Umbilical cord (tissue), 2 donors: ENCODE results near the gene CRABP2. TPM values are rescaled to one million over a fixed set of nuclear protein-coding genes. Genes with fewer than 3 reads are reported as not detected.
A peak's percentile ranks its signal among the peaks of the same experiment; 100 is the strongest.

Source experiments
- DNase-seq: peaks from one replicate; pipeline ENCODE4 v3.0.0-alpha.2; 2015; ENCODE audit warnings: low spot score
- total RNA-seq: library from RNA; depleted of rRNA; stranded (reverse); fragments of >200 nt; gene quantifications from one replicate; pipeline ENCODE4 v1.2.3, GENCODE V29; 2014; ENCODE audit warnings: low replicate concordance; ENCODE audit not compliant: insufficient read depth

CRABP2 gene
- total RNA-seq, 1 donor from 2014 or later: 46.7 TPM

DNA sequence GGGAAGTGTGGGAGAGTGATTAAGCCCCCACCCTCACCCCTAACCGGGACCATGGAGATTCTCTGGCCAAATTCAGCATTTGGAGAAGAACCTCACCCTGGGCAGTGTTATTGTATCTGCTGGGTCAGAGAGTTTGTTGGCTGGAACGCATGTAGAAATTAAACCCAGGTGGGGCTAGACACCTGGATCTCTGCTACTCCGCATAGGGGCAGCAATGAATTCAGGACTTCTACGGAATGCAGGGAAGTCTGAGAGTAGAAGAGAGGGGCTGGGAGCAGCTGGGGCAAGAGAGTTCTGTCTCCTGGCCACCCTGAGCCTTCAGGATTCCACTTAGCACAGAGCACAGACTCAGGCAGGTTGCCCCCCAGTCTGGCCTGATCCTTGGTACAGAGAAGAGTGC, 3.6 kb upstream of the CRABP2 start:
- DNase-seq: no peak

GRCh38 chr1:156708218-156708661, 2.9 kb upstream of the CRABP2 start:
- DNase-seq: no peak

DNA sequence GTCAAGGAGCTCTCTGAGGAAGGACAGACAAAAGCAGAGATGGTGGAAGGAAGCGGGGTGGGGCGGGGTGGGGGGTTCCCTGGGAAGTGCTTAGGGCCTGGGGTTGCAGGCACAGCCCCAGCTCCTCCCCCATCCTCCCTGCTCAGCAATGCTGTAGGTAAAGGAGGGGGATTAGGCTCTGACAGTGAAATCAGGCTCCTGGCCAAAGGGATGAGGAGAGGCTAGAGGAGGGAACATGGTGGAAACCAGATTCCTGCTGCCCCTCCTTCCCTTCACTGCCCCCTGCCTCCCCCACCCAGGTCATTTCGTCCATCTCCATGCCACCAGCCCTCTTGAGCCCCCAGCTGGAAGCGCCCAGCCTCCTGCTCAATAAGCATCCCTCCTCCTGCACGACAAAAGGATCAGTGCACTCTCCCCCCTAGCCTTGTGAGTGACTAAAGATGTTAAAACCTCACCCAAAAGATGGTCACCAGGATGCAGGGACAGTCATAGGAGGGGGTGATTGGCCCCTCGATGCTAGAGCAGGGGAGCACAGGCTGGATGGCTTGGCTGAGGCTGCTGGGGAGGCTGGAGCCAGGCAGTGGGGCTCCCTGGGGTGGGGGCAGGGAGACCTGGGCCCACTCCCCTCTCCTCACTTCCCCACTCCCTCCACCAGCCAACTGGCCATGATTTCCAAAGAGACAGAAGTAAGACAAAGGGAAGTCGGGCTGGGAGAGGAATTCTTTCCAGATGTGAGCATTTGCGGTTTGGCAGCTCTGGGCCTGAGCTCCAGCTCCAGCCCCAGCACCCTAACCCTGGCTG, 2.2 kb upstream of the CRABP2 start:
- peak; percentile 82 for DNase-seq

DNA sequence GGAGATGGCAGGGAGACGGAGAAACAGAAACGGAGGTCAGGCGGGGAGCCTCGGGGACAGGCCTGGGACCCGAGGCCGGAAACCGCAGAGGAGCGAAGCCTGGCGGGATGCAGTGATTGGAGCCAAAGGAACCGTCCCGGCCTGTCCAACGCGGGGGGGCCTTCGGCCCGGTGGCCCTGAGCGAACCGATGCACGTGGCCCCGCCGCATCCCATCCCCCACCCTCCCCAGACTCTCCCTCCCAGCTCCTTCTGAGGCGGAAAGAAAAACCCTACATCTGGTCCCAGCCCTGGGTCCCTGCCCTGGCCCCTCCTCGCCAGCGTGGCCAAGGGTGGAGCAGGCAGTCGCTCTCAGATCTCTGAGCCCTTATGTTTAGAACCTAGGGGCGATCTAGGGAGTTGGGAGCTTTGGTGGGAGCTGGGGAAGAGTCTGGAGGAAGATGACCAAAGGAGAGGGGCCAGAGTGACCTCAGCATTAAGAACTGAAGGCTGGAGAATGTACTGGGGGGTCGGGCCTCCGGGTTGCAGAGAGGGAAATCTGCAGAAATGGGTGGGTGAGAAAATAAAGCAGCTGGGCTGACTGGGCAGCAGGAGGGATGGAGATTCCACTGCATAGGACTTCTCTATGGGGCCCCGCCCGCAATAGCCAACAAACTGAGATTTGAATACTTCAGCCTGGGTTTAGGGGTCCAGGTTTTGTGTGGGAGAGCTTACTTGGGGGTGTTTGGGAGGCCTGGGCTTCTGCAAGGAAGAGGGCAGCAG, 1.5 kb upstream of the CRABP2 start:
- DNase-seq: peak; percentile 95

DNA sequence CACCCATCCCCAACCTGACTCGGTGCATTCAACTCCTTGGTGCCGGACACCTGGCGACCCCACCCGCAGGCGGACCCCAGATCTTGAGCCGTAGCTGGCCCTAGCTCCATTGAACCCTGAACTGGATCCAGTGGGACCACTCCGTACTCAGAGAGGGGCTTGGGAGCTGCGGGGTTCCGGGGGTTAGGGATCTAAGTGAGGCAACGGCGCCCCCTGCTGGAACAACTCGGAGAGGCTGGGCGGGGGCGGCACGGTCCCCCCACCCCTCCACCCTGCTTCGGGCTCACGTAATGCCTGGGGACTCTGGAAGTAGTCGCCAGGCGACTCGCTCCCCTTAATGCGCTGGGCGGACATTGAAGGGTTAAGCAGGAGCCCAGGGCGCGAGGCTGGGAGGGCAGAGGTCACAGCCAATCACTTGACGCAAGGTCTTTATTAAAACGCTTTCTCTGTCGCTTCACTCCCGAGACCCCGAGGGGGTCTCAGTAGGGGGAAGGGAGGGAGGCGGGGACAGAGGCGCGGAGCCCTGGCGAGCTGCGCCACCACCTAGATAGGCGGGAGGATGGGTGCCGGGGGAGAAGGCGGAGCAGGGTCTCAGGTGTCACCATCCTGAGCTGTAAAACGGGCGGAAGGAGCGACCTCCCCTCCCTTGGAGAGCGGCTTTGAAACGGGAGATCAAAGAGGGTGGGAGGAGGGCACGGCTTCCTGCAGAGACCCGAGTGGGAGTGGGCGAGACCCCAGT, 704 bp upstream of the CRABP2 start:
- peak; percentile 84 for DNase-seq

- no peak for DNase-seq
Measured at GRCh38 chr1:156704930-156705320, 458 bp downstream of the CRABP2 start.

DNA sequence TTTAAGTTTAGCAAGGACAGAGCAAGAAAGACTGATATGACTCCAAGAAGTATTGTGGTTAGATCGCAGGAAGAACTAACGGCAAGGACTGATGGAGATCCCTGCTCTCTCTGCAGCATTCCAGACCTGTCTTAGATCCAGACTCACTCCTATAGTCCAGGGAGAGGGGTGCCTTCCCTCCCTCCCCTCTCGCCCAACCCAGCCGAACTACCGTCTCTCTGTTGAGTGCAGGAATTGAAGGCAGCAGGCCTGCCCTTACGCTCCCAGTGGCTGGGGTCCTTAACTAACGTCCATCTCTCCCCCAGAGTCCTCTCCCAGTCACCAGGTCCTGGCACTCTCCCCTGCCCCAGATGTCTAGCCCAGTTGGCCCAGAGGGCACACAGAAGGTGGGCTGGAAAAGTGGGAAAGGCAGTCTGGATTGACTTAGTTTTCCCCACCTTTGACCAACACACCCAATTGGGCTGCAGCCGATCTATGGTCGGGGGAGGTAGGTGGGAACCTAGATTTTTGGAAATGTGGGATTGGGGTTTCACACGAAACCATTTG, 1.1 kb downstream of the CRABP2 start:
- DNase-seq: no peak

GRCh38 chr1:156703741-156704140, 1.6 kb downstream of the CRABP2 start:
- DNase-seq: no peak

GRCh38 chr1:156703336-156703735, 2.0 kb downstream of the CRABP2 start:
- DNase-seq: no peak

DNA sequence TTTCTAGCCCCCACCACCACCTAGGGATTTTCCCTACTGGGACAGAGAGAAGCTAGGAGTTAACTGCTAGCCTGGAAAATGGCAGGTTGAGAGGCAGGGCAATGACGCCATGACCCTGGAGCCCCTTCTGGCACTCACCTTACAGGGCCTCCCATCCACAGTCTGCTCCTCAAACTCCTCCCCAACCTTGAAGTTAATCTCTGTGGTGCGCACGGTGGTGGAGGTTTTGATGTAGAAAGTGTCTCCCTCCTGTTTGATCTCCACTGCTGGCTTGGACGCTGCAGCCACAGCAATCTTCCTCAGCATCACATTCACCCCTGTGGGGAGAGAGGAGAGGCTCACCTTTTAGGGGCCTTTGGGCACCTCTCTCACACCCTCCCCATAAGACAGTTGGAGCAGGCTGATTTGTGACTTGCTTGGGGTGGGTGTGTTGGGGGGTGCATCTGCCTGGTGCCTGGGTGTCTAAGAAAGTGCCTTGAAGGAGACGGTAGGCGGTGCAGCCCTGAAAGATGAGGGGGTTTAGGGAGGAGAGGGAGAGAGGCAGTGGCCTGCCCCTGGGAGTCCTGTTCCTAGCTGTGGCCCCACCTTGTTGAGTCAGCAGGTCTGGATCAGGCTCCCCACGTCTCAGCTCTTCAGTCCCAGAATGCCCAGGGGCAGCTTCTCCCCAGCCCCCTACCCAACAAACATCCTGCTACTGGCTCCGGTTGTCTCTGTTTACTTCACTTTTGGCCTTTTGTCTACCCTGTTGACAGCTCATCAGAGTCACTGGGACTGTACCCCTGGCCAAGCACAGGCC, 4.4 kb downstream of the CRABP2 start:
- no peak for DNase-seq

DNA sequence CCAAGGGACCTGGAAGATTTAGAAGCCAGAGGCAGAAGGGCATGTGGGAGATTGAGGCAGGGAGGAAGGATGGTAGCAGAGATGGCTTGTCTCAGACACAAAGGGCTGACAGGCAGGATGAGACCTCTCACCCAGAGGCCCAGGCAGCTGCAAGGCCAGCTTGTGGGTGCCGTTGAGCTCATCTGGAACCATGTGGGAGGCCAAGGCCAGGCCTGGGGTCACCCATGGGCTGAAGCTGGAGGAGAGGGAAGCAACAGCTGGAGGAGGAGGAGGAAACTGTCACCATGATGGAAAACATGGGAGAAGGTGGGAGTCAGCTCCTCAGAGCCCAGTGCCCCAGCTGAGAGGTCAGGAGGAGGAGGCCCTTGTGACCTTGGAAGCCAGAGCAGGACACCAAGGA, 6.4 kb downstream of the CRABP2 start:
- no peak for DNase-seq

DNA sequence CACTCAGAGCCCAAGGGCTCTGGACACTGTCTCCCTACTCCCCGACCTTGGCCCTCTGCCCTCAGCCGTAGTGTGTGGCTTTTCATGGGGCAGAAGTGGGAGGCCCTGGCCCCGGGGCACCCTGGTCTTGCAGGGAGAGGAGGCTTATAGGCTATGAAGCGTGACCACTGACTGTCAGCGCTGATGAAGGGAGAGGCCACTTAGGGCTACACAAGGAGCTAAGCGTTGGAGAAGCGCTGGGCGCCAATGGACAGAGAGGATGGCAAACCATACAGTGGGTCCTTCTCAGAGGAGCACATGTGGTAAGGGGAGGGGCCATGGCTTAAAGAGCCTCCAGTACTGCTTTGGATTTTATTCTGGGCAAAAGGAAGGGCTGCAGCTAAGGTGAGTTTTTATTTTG, 7.9 kb downstream of the CRABP2 start:
- DNase-seq: no peak

DNA sequence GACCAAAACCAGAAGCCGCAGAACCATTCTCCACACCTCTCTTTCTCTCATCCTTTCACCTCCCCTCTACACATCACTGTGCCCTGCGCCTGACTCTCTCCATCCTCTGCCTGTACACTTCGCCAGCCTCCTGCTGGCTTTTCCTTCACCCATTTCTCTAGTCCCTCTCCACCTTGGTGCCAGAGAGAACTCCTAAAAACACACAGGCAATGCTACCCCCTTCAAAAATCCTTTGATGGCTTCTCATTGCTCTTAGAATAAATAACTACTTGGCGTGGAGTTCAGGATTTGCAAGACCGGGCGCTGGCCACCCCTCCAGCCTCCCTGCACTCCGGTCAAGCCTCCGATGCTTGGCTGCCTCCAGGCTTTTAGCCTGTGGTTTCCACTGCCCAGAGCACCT, 8.6 kb downstream of the CRABP2 start:
- DNase-seq: no peak

- DNase-seq: no peak
Measured at GRCh38 chr1:156694690-156694962, 10.8 kb downstream of the CRABP2 start.

GRCh38 chr1:156693848-156694689, 11.3 kb downstream of the CRABP2 start:
- DNase-seq: no peak

GRCh38 chr1:156692925-156693847, 12.2 kb downstream of the CRABP2 start:
- DNase-seq: peak; percentile 81

DNA sequence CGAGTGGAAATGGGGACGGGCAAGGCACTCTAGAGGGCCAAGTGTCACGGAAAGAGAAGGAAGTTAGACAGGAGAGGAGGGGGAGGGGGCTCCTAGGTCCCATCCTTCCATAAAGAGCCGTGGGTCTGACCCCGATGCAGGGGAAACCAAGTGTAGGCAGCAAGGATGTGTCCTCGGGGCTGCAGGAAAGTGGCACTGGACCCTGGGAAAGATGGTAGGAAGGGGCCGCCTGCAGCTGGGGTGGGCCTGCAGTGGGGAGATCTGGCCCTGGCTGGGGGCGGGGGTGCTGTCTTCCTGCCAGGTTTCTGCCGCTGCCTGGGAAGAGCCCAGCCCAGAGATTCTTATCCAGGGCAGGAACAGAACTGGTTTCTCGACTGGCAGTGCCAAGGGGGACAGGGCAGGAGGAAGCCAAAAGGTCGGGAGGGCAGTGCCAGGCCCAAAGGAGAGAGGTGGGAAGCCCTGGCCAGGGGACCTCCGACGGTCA, 12.9 kb downstream of the CRABP2 start:
- no peak for DNase-seq

GRCh38 chr1:156691665-156692440, 13.5 kb downstream of the CRABP2 start:
- DNase-seq: peak; percentile 76
